GM21528 (cell line): ENCODE data around the gene ACTR3C.
"Not testable (repeated sequence)": the region's sequence is repeated elsewhere in the genome, so short reads cannot be mapped to it uniquely, and the experiment has no call there.

Experiments used
- ATAC-seq: cut with Tn5 transposase; IDR thresholded peaks from one replicate; pipeline ENCODE4 v1.9.1; 2021; ENCODE audit warnings: mild to moderate bottlenecking, moderate library complexity; ENCODE audit not compliant: unreplicated experiment, low FRiP score

Gene ACTR3C

GRCh38 chr7:150316987-150317386, 6.4 kb downstream of the ACTR3C start:
- not testable (repeated sequence) for ATAC-seq

GRCh38 chr7:150314639-150315239, 8.6 kb downstream of the ACTR3C start:
- no peak for ATAC-seq

- no peak for ATAC-seq
These were observed 9.5 kb downstream of the ACTR3C start for GRCh38 chr7:150313870-150314269.

- ATAC-seq = no peak
These were observed 10.0 kb downstream of the ACTR3C start for GRCh38 chr7:150313367-150313809.

GRCh38 chr7:150312649-150313366, 10.5 kb downstream of the ACTR3C start:
- ATAC-seq = not testable (repeated sequence)

GRCh38 chr7:150311711-150312110, 11.6 kb downstream of the ACTR3C start:
- ATAC-seq = no peak

- no peak for ATAC-seq
These were observed 12.2 kb downstream of the ACTR3C start for GRCh38 chr7:150311146-150311545.

GRCh38 chr7:150308575-150308974, 14.8 kb downstream of the ACTR3C start:
- no peak for ATAC-seq

GRCh38 chr7:150307904-150308303, 15.4 kb downstream of the ACTR3C start:
- ATAC-seq = no peak

- ATAC-seq = no peak
These were observed 16.2 kb downstream of the ACTR3C start for GRCh38 chr7:150307129-150307528.

- ATAC-seq = not testable (repeated sequence)
These were observed 17.0 kb downstream of the ACTR3C start for GRCh38 chr7:150306377-150306776.

- not testable (repeated sequence) for ATAC-seq
These were observed 17.5 kb downstream of the ACTR3C start for GRCh38 chr7:150305903-150306284.

- ATAC-seq = not testable (repeated sequence)
These were observed 18.0 kb downstream of the ACTR3C start for GRCh38 chr7:150305259-150305902.

- ATAC-seq = not testable (repeated sequence)
These were observed 18.7 kb downstream of the ACTR3C start for GRCh38 chr7:150304499-150305258.

GRCh38 chr7:150302908-150303310, 20.4 kb downstream of the ACTR3C start:
- not testable (repeated sequence) for ATAC-seq

GRCh38 chr7:150297978-150298377, 25.4 kb downstream of the ACTR3C start:
- not testable (repeated sequence) for ATAC-seq

- not testable (repeated sequence) for ATAC-seq
These were observed 26.5 kb downstream of the ACTR3C start for GRCh38 chr7:150296802-150297201.

GRCh38 chr7:150295614-150296013, 27.7 kb downstream of the ACTR3C start:
- ATAC-seq = not testable (repeated sequence)

GRCh38 chr7:150295027-150295426, 28.3 kb downstream of the ACTR3C start:
- not testable (repeated sequence) for ATAC-seq

- ATAC-seq = not testable (repeated sequence)
These were observed 33.0 kb downstream of the ACTR3C start for GRCh38 chr7:150290317-150290716.

GRCh38 chr7:150288816-150289215, 34.5 kb downstream of the ACTR3C start:
- ATAC-seq = not testable (repeated sequence)
